Stimulated activated naive CD8-positive, alpha-beta T cell treated with anti-CD3 and anti-CD28 coated beads, Interleukin-15, Interleukin-2, amounts not matched to agents 100 ng/mL and 50 ng/mL, for 24 hours (primary cell): Measurements from ENCODE around the gene SLCO2B1.

Experiments
- H3K27ac Mint-ChIP-seq: one replicate; pipeline ENCODE4 v1.8.0; 2021; ENCODE audit warnings: mild to moderate bottlenecking, mixed read lengths
- H3K27me3 Mint-ChIP-seq: one replicate; pipeline ENCODE4 v1.8.0; 2021; ENCODE audit warnings: mixed read lengths
- H3K36me3 Mint-ChIP-seq: one replicate; pipeline ENCODE4 v1.8.0; 2021; ENCODE audit warnings: low read depth, mixed read lengths
- H3K4me1 Mint-ChIP-seq: one replicate; pipeline ENCODE4 v1.8.0; 2021; ENCODE audit warnings: low read depth, mixed read lengths
- H3K4me3 Mint-ChIP-seq: one replicate; pipeline ENCODE4 v1.8.0; 2021; ENCODE audit warnings: mild to moderate bottlenecking, mixed read lengths
- H3K9me3 Mint-ChIP-seq: one replicate; pipeline ENCODE4 v1.8.0; 2021; ENCODE audit warnings: mixed read lengths

SLCO2B1 gene

DNA sequence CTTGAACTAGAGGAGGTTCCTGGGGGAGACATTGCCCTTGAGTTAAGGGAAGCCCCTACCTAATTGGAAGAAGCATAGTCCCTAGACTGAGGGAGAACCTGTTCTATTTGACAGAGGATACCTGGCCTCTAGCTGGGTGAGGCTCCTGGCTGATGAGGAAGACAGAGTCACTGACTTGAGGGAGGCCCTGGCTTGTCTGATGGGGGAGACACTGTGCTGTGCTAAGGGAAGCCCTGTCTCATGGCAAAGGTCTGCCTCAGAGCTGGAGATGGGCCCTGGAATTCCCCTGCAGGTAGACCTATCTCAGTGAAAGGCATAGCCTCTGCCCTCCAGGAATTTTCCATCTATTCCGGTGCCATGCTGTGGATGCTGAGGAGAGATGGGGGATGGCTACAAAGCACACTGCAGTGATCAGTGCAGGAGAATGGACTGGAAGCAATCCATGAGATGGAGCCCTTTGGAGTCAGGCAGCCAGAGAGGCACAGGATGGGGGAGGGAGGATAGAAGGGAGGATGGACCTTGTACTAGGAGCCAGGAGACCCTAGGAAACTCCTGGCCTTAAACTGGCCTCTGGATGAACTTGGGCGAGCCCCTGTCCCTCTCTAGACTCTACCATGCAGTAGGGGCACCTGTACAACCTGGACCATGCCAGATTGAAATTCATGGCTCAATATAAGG is 39.9 kb downstream of the SLCO2B1 start:
- no peaks in the 10 kb centered on the region for H3K36me3 Mint-ChIP-seq
- no peaks in the 10 kb centered on the region for H3K4me1 Mint-ChIP-seq
- no peaks in the 10 kb centered on the region for H3K27me3 Mint-ChIP-seq
- H3K9me3 Mint-ChIP-seq: no peaks in the 10 kb centered on the region
- H3K27ac Mint-ChIP-seq: no peak overlapping the region
- H3K4me3 Mint-ChIP-seq: no peak overlapping the region

DNA sequence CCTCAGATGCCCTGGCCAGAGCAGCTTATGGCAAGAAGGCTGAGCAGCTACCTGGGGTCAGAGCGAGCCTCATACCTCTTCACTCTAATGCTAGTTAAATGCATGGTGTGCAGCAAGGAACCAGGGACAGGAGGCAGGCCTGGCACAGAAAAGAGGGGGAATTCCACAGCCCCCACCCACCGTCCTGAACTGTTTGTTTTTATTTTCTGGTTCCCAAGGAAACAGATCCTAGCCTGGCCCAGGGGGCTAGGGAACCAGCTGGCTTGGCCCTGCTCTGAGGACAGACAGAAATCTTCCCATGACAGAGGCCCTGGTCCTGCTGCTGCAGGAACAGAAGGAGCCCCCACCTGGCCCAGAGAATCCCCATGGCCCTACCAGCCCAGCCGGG is 40.4 kb downstream of the SLCO2B1 start:
- Mint-ChIP-seq H3K4me1 (no peaks in the 10 kb centered on the region), H3K36me3 (no peaks in the 10 kb centered on the region), H3K4me3 (no peak overlapping the region), H3K27ac (no peak overlapping the region), H3K27me3 (no peaks in the 10 kb centered on the region), H3K9me3 (no peaks in the 10 kb centered on the region)

DNA sequence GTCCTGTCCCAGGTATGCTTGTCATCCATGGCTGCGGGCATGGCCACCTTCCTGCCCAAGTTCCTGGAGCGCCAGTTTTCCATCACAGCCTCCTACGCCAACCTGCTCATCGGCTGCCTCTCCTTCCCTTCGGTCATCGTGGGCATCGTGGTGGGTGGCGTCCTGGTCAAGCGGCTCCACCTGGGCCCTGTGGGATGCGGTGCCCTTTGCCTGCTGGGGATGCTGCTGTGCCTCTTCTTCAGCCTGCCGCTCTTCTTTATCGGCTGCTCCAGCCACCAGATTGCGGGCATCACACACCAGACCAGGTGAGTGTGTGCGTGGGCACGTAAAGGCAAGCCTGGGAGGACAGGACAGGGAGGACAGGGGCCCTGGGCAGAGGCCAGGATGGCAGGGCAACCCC is 42.4 kb downstream of the SLCO2B1 start:
- H3K36me3 Mint-ChIP-seq: no peaks in the 10 kb centered on the region
- no peak overlapping the region for H3K4me3 Mint-ChIP-seq
- no peaks in the 10 kb centered on the region for H3K27me3 Mint-ChIP-seq
- no peak overlapping the region for H3K27ac Mint-ChIP-seq
- no peaks in the 10 kb centered on the region for H3K4me1 Mint-ChIP-seq
- no peaks in the 10 kb centered on the region for H3K9me3 Mint-ChIP-seq

DNA sequence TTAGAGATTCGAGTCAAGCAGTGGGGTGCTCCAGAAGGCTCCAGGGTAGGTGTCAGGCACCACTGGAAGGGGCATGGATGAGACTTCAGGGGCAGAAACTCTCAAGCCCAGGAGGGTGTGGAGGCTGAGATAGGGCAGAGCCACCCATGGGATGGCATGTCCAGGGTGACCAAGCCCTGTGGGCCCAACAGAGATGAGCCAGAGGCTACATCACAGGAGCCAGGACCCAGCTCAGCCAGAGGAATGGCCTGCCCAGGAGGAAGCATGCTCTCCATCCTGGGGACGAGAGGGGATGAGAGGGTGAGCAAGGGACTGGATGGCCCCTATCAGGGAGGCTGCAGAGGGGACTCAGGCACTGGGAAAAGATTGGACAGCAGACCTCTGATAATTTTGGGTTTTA is 42.8 kb downstream of the SLCO2B1 start:
- Mint-ChIP-seq H3K9me3 (no peaks in the 10 kb centered on the region), H3K27ac (no peak overlapping the region), H3K27me3 (no peaks in the 10 kb centered on the region), H3K4me1 (no peaks in the 10 kb centered on the region), H3K4me3 (no peak overlapping the region), H3K36me3 (no peaks in the 10 kb centered on the region)

DNA sequence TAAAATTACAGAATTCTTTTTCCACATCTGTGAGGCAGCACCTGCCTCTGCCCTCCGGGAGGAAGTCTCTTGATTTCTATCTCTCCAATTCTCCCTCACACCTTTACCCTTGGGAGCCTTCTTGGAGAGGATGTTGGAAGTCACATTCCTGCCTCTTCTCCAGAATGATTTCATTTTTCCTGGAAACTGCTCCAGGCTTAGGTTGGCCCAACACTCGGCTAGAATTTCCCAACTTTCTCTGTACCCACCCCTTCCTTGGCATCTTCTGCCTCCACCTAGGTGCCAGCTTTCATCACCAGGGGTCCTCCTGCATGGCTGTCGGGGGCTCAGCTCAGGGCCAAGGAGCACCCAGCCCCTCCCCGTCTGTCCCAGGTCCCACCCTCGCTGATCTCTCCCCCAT is 43.2 kb downstream of the SLCO2B1 start:
- Mint-ChIP-seq H3K4me3 (no peak overlapping the region), H3K27me3 (no peaks in the 10 kb centered on the region), H3K27ac (no peak overlapping the region), H3K36me3 (no peaks in the 10 kb centered on the region), H3K4me1 (no peaks in the 10 kb centered on the region), H3K9me3 (no peaks in the 10 kb centered on the region)

DNA sequence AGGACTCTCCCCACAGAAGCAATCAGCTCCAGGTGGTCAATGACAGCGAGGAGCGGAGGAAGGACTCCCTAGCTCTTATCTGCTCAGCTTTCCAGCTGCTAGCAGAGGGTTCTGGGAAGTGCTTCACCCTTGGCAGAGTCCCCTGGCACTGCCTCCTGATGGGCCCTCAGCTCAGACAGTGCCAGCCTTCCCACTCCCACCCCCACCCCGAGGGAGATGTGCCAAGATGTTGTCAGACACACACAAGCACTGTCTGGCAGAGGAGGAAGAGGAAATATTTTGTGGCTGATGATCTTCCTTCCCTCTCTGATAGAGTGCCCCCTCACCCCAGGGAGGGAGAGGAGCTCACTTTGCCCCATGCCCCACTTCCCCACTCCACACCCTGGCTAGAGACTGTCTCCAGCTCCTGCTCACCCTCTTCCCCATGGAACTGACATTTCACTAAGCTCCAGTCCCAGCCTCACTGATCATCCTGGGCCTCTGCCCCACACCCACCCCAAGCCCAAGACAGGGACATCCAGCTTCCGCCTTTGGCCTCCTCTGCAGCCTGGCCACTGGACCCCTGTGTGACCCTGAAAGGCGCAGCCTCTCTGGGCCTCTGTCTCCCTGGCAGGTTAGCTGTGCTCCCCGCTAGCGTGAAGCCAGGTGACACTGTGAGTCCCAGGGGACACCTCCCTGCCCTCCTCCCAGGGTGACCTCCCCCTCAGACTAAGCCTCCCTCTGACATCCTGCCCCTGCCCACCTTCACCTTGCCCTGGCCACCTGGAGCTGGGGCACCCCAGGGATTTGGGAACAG is 44.5 kb downstream of the SLCO2B1 start:
- Mint-ChIP-seq H3K27me3 (no peaks in the 10 kb centered on the region), H3K27ac (no peak overlapping the region), H3K4me3 (no peak overlapping the region), H3K4me1 (no peaks in the 10 kb centered on the region), H3K9me3 (no peaks in the 10 kb centered on the region), H3K36me3 (no peaks in the 10 kb centered on the region)

DNA sequence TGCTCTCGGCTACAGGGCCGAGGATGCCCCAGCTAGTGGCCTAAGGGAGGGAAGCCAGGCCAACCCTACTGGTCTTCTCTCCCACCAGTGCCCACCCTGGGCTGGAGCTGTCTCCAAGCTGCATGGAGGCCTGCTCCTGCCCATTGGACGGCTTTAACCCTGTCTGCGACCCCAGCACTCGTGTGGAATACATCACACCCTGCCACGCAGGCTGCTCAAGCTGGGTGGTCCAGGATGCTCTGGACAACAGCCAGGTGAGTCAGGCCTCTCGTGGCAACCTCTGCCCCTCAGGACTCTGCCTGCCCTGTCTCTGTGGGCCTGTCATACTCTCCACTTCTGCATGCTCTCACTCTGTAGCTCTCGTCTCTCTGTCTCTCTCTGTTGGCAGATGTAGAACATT is 45.5 kb downstream of the SLCO2B1 start:
- Mint-ChIP-seq H3K4me1 (no peaks in the 10 kb centered on the region), H3K36me3 (no peaks in the 10 kb centered on the region), H3K27me3 (no peaks in the 10 kb centered on the region), H3K9me3 (no peaks in the 10 kb centered on the region), H3K27ac (no peak overlapping the region), H3K4me3 (no peak overlapping the region)

DNA sequence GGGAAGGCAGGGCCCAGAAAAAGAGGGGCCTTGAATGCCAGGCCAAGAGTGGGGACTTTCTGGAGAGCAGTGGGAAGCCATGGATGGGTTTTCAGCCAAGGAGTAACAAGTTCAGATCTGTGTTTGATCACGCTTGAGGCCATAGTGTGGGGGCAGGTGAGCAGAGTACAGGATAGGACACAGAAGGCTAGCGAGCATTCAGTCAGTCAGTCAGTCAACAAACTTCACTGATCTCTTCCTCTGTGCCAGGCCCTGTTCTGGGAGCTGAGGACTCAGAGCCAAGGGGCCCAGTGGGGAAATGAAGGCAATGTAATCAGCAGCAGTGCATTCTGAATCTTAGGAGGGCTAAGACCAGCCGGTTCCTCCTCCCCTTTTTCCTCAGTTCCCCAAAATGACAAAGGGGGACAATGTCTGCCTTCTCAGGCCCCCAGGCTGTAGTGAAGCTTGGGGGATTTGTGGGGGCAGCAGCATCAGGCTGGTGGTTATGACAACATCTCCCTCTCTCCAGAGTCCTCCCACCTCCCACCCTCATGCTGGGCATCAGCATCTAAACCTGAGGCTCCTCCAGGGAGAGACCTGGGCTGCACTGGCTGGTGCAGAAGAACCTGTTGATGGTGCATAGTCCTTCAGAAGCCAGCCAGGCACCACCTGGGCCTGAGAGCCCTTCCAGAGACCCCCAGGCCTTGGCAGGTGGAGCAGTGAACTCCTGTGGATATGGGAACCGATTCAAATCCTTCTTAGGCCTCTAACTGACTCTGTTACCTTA is 46.8 kb downstream of the SLCO2B1 start:
- Mint-ChIP-seq H3K27me3 (no peaks in the 10 kb centered on the region), H3K9me3 (no peaks in the 10 kb centered on the region), H3K4me1 (no peaks in the 10 kb centered on the region), H3K27ac (no peak overlapping the region), H3K36me3 (no peaks in the 10 kb centered on the region), H3K4me3 (no peak overlapping the region)

DNA sequence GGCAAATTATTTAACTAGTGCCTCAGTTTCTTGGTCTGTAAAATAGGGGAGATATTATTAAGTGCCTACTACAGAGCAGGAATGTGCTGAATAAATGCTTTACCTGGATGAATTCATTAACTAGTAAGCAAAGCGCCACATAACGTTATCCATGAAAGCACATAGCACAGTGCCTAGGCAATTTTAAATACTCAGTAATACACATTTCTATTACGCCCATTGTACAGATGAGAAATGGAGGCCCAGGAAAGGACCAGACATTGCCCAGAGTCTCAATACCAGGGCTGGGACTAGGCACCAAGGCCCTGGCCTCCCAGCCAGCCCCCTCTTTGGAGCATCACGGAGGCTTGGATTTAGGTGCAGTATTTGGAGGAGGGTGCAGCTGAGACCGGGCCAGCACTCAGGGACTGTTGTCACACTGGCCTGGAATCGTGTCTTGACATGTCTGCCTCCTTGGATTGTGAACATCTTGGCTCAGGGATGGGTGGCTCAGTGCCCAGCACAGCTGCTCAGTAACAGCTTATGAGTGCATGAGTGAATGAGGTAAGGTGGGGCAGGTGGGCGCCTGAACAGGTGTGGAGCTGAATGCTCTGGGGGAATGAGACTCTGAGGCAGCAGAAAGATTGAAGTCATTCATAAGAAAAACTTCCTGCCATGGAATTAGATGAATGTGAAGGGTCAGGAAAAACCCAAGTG is 47.5 kb downstream of the SLCO2B1 start:
- Mint-ChIP-seq H3K27me3 (no peaks in the 10 kb centered on the region), H3K36me3 (no peaks in the 10 kb centered on the region), H3K27ac (no peak overlapping the region), H3K4me3 (no peak overlapping the region), H3K4me1 (no peaks in the 10 kb centered on the region), H3K9me3 (no peaks in the 10 kb centered on the region)

DNA sequence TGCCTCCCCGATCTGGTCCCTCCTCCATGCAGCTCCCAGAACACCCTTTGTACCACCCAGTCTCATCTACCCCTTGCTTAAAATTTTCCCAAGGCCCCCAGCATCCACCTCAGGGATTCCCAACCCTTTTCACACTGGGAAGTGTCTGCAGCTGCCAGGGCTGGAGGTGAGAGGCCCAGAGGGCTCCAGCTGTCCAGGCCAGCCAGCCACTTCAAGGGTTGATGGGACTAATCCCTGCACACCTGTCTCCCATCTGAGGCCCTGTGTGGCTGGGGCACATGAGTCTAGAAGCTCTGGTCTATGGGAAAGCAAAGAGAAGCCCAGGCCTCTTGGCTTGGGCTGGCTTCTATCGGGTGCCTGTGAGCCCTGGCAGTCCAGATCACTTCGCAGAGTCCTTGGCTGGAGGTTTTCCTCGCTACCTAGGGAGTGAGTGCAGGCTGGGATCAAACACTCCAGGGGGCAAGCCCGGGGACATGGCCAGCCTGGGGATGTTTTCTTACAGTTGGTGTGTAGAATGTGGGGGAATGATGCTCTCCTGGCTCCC is 48.6 kb downstream of the SLCO2B1 start:
- no peaks in the 10 kb centered on the region for H3K36me3 Mint-ChIP-seq
- H3K4me3 Mint-ChIP-seq: no peak overlapping the region
- H3K9me3 Mint-ChIP-seq: no peaks in the 10 kb centered on the region
- no peaks in the 10 kb centered on the region for H3K4me1 Mint-ChIP-seq
- H3K27me3 Mint-ChIP-seq: no peaks in the 10 kb centered on the region
- no peak overlapping the region for H3K27ac Mint-ChIP-seq

DNA sequence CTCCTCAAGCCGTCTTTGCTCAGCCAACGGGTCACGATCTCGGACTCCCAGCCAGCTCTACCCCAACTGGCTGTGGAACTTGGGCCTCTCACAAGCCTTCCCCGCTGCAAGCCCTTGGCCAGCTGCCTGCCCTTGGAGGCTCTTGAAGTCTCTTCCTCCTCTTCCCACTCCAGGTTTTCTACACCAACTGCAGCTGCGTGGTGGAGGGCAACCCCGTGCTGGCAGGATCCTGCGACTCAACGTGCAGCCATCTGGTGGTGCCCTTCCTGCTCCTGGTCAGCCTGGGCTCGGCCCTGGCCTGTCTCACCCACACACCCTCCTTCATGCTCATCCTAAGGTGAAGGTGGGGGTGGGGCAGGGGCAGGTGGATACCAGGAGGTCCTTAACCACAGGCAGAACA is 49.1 kb downstream of the SLCO2B1 start:
- no peak overlapping the region for H3K4me3 Mint-ChIP-seq
- no peaks in the 10 kb centered on the region for H3K4me1 Mint-ChIP-seq
- H3K9me3 Mint-ChIP-seq: no peaks in the 10 kb centered on the region
- no peaks in the 10 kb centered on the region for H3K27me3 Mint-ChIP-seq
- no peaks in the 10 kb centered on the region for H3K36me3 Mint-ChIP-seq
- H3K27ac Mint-ChIP-seq: no peak overlapping the region

DNA sequence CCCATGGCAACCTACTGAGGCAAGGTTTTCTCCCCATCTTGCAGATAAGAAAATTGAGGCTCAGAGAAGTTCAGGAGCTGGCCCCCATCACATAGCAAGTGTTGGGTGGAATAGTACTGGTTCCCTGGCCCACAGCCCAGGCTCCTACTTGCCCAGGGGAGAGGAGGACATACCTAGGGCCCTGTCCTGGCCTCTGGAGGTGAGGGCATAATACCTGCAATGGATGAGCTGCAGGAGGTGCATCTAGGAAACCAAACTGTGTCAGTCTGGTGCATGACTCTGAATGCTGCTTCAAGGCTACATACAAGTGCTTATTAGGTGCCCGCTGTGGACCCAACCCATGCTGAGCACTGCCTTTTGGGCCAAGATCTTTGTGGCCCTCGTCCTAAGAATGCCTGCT is 49.6 kb downstream of the SLCO2B1 start:
- Mint-ChIP-seq H3K36me3 (no peaks in the 10 kb centered on the region), H3K27me3 (no peaks in the 10 kb centered on the region), H3K27ac (no peak overlapping the region), H3K4me1 (no peaks in the 10 kb centered on the region), H3K4me3 (no peak overlapping the region), H3K9me3 (no peaks in the 10 kb centered on the region)

DNA sequence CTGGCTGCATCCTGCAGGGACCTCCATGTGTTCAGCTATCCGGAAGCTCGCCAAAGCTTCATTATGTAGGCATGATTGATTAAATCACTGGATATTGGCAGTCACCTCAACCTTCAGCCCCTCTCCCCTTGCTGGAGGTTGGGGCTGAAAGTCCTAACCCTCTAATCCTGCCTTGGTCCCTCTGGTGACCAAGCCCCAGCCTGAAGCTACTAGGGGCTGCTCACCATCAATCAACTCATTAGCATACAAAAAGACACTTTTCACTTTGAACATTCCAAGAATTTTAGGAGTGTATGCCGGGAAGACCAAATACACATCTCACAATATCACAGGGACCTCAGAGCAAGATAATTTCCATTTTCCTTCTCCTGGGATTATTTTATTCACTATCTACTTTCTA is 50.9 kb downstream of the SLCO2B1 start:
- no peak overlapping the region for H3K4me3 Mint-ChIP-seq
- no peaks in the 10 kb centered on the region for H3K9me3 Mint-ChIP-seq
- no peaks in the 10 kb centered on the region for H3K27me3 Mint-ChIP-seq
- no peaks in the 10 kb centered on the region for H3K4me1 Mint-ChIP-seq
- no peak overlapping the region for H3K27ac Mint-ChIP-seq
- H3K36me3 Mint-ChIP-seq: no peaks in the 10 kb centered on the region

DNA sequence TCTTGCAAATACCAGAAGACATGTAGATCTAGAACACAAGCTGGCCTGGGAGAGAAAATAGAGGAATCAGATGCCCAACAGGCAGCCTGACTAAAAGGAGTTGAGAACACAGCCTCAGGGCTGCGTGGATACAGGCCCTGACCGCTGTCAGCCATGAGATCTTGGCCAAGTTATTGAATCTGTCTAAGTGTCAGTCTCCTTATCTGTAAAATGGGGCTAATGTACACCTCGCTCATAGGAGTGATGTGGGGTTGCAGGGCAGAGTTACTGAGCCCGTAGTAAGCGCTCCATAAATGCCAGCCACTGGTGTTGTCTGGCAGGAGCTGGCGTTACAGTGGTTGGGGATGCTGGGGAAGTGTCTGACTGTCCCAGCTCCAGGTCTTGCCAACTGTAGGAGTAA is 51.3 kb downstream of the SLCO2B1 start:
- Mint-ChIP-seq H3K4me3 (no peak overlapping the region), H3K27ac (no peak overlapping the region), H3K9me3 (no peaks in the 10 kb centered on the region), H3K27me3 (no peaks in the 10 kb centered on the region), H3K36me3 (no peaks in the 10 kb centered on the region), H3K4me1 (no peaks in the 10 kb centered on the region)

DNA sequence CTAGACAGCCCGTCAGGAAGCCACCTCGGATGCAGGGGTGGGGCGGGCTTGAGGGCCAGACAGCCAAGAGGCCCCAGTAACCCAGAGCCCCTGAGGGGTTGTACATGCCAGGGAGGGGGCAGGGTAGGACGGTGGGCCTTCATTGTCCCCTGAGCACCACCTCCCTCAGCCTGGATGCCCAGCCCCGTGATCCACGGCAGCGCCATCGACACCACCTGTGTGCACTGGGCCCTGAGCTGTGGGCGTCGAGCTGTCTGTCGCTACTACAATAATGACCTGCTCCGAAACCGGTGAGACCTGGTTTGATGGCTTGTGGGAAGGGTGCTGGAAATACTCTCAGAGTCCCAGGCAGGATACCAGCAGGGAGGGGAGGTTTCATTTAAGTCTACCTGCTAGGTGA is 52.2 kb downstream of the SLCO2B1 start:
- no peaks in the 10 kb centered on the region for H3K36me3 Mint-ChIP-seq
- no peaks in the 10 kb centered on the region for H3K9me3 Mint-ChIP-seq
- H3K4me3 Mint-ChIP-seq: no peak overlapping the region
- no peaks in the 10 kb centered on the region for H3K27me3 Mint-ChIP-seq
- H3K27ac Mint-ChIP-seq: no peak overlapping the region
- no peaks in the 10 kb centered on the region for H3K4me1 Mint-ChIP-seq
